Activated CD4-positive, alpha-beta T cell treated with anti-CD3 and anti-CD28 coated beads, Interleukin-2, Interleukin-6, amounts not matched to agents 100 ng/mL and 50 ng/mL, durations not matched to agents 16 hours and 8 hours (primary cell): ENCODE data around the gene DPH2.

Source experiments
- DNase-seq: peaks from one replicate; pipeline ENCODE4 v3.0.0-alpha.2; 2020

Gene DPH2

GRCh38 chr1:44008259-44008658 lies 38.4 kb downstream of the DPH2 start:
- no peak for DNase-seq

- DNase-seq, result no peak
Observed at GRCh38 chr1:44010935-44011471, 41.2 kb downstream of the DPH2 start.

- DNase-seq, result no peak
Observed at GRCh38 chr1:44012404-44012803, 42.6 kb downstream of the DPH2 start.

- no peak for DNase-seq
Observed at GRCh38 chr1:44012941-44013609, 43.3 kb downstream of the DPH2 start.

- no peak for DNase-seq
Observed at GRCh38 chr1:44013949-44014348, 44.1 kb downstream of the DPH2 start.

- DNase-seq, result no peak
Observed at GRCh38 chr1:44014365-44015104, 44.7 kb downstream of the DPH2 start.

GRCh38 chr1:44015206-44015605 lies 45.4 kb downstream of the DPH2 start:
- no peak for DNase-seq

- no peak for DNase-seq
Observed at GRCh38 chr1:44016041-44016889, 46.5 kb downstream of the DPH2 start.

- no peak for DNase-seq
Observed at GRCh38 chr1:44016890-44017400, 47.1 kb downstream of the DPH2 start.

- no peak for DNase-seq
Observed at GRCh38 chr1:44019466-44019948, 49.7 kb downstream of the DPH2 start.

- DNase-seq, result no peak
Observed at GRCh38 chr1:44020464-44020863, 50.7 kb downstream of the DPH2 start.

- DNase-seq, result no peak
Observed at GRCh38 chr1:44021156-44021555, 51.3 kb downstream of the DPH2 start.

- DNase-seq, result no peak
Observed at GRCh38 chr1:44021581-44022321, 51.9 kb downstream of the DPH2 start.
